Activated T-cell treated with anti-CD3 and anti-CD28 coated beads, Interleukin-2, amount 50 U/mL, for 72 hours (primary cell): Measurements from ENCODE around the gene RPH3AL. TPM values are rescaled to one million over a fixed set of nuclear protein-coding genes. Genes with fewer than 3 reads are reported as not detected.
A peak's percentile ranks its signal among the peaks of the same experiment; 100 is the strongest.

ENCODE experiments used
- ATAC-seq, 2 donors: fragments of 150-1000 bp; cut with Tn5 transposase; replicated peaks in 1 of 2; 2 replicates each; pipeline ENCODE4 v1.10.0; 2021; ENCODE audit warnings: moderate library complexity in 2 of 2, mild to moderate bottlenecking in 1 of 2
- DNase-seq, 2 donors: peaks; one replicate each; pipeline ENCODE4 v3.0.0; 2021 to 2022; ENCODE audit warnings: mixed read lengths in 1 of 2
- H3K27ac Mint-ChIP-seq: one replicate; pipeline ENCODE4 v1.8.0; 2022; ENCODE audit warnings: mild to moderate bottlenecking, moderate library complexity, mixed read lengths
- H3K27me3 Mint-ChIP-seq: one replicate; pipeline ENCODE4 v1.8.0; 2022; ENCODE audit warnings: low read depth, mixed read lengths
- H3K36me3 Mint-ChIP-seq, 2 donors: one replicate each; pipeline ENCODE4 v1.8.0; 2022; ENCODE audit warnings: mixed read lengths in 2 of 2, mild to moderate bottlenecking in 1 of 2; ENCODE audit not compliant: insufficient read depth in 2 of 2
- H3K4me1 Mint-ChIP-seq: one replicate; pipeline ENCODE4 v1.8.0; 2022; ENCODE audit warnings: low read depth, mixed read lengths
- H3K4me3 Mint-ChIP-seq, 2 donors: one replicate each; pipeline ENCODE4 v1.8.0; 2022; ENCODE audit warnings: mild to moderate bottlenecking in 2 of 2, mixed read lengths in 2 of 2, moderate library complexity in 2 of 2
- H3K9me3 Mint-ChIP-seq, 2 donors: one replicate each; pipeline ENCODE4 v1.8.0; 2022; ENCODE audit warnings: mixed read lengths in 2 of 2
- total RNA-seq, 2 donors: library from RNA; stranded (reverse); gene quantifications; one replicate each; pipeline ENCODE4 v1.2.3, GENCODE V29; 2022

RPH3AL gene
- total RNA-seq, 2 donors from 2014 or later: 3.5 to 7.2 TPM

DNA sequence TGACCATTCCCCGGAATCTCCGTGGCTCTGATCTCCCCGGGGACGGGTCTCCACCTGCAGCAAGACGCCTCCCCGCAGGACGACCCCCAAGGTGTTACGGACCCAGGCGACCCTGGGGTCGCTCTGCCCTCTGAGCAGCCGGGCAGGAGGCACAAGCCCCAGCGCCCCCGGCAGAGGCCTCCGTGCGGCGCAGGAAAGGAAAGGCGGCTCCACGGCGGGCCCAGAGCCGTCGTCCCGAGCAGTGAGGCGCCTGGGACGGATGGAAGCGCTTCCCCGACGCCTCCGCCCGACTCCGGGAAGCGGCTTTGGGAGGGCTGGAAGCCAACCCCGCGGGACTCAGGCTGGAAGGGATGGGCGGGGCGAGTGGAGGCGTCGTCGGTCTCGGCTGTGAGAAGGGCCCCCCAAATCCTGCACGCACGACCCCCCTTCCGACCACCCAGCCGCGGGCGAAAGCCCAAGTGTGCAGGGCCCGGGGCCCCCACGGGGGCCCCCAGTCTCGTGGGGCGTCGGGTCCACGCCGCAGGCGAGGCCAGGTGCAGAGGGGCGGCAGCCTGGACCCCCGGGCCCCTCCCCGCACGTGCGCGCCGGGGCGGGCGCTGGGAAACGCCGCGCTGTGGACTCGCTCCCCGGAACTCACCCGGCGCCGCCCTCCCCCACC is 32.7 kb upstream of the RPH3AL start:
- H3K27me3 Mint-ChIP-seq: peaks cover 27% of the 10 kb centered on the region
- peak overlapping the region; percentile 66 to 75 for H3K4me3 Mint-ChIP-seq
- H3K36me3 Mint-ChIP-seq: peaks cover 0 to 1% of the 10 kb centered on the region in 2 donors
- DNase-seq: peak in 1 of 2 donors; percentile 26
- peaks cover 18% of the 10 kb centered on the region for H3K4me1 Mint-ChIP-seq
- H3K9me3 Mint-ChIP-seq: peaks cover 2 to 3% of the 10 kb centered on the region in 2 donors
- no peak overlapping the region for H3K27ac Mint-ChIP-seq
- peak; percentile 24 to 35 for ATAC-seq

DNA sequence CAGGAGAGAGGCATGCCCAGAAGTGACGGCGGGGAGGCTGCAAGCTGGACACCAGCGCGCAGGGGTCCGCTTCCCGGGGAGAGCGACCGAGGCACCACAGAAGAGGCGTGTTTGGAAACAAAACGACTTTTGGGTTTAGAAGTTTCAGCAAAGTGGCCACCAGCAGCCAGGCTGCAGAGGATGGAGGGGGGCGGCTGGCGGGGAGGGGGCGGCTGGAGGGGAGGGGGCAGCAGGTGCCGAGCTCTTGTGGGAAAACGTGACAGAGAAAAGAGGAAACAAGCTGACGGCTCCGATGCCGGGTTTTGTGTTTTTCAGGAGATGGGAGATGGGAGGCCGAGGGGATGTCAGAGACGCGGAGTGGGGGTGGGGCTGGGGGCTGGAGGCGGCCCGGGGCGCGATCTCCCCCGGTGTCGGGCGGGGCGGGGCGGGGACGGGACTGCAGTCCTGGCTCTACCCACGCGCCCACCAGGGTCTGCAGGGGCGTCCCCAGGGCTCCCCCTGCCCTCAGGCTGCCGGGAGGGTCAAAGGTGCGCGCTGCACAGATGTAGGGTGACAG is 32.1 kb upstream of the RPH3AL start:
- DNase-seq (no peak), ATAC-seq (peak in 1 of 2 donors; percentile 4)
- H3K36me3 Mint-ChIP-seq: peaks cover 0 to 1% of the 10 kb centered on the region in 2 donors
- H3K9me3 Mint-ChIP-seq: peaks cover 2 to 3% of the 10 kb centered on the region in 2 donors
- H3K27ac Mint-ChIP-seq: no peak overlapping the region
- peak overlapping the region; percentile 66 to 76 for H3K4me3 Mint-ChIP-seq
- peaks cover 27% of the 10 kb centered on the region for H3K27me3 Mint-ChIP-seq
- peaks cover 18% of the 10 kb centered on the region for H3K4me1 Mint-ChIP-seq

DNA sequence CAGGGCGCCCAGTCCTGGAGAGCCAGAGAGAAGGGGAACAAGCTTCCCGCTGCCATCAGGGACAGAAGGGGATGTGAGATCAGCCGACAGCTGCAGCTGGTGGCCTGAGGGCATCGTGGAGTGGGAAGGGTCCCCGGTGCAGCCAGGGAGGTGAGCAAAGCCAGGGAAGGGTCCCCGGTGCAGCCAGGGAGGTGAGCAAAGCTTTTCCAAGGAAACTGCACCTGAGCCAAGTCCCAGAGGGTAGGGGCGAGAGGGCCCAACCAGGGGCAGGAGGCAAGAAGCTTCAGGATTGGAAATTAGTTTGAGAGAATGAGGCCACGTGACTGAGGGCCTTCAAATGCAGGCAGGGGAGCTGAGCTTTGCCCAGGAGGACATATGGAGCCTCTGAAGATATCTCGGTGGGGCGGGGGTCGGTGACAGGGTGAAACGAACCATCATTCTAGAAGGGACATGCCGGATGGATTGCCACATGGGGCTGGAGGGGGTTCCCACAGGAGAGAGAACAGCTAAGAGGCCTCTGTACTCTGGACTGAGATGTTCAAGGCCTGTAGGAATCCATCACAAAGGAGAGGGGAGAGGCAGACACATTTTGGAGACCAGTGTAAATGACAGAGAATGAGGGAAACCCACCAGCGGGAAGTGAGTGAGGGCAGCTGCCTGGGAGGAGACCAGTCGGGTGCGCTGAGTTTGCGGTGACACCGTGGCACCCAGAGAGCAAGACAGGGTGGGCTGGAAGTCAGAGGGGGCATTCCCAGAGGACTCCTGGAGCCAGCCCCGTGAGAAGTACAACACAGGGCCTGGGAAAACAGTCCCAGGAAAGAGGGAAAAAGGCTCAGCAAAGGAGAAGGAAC is 31.4 kb upstream of the RPH3AL start:
- H3K27me3 Mint-ChIP-seq: peaks cover 27% of the 10 kb centered on the region
- no peak overlapping the region for H3K27ac Mint-ChIP-seq
- H3K36me3 Mint-ChIP-seq: peaks cover 0 to 1% of the 10 kb centered on the region in 2 donors
- H3K9me3 Mint-ChIP-seq: peaks cover 2 to 3% of the 10 kb centered on the region in 2 donors
- peaks cover 18% of the 10 kb centered on the region for H3K4me1 Mint-ChIP-seq
- no peak for DNase-seq
- ATAC-seq: no peak
- peak overlapping the region; percentile 31 to 76 for H3K4me3 Mint-ChIP-seq

DNA sequence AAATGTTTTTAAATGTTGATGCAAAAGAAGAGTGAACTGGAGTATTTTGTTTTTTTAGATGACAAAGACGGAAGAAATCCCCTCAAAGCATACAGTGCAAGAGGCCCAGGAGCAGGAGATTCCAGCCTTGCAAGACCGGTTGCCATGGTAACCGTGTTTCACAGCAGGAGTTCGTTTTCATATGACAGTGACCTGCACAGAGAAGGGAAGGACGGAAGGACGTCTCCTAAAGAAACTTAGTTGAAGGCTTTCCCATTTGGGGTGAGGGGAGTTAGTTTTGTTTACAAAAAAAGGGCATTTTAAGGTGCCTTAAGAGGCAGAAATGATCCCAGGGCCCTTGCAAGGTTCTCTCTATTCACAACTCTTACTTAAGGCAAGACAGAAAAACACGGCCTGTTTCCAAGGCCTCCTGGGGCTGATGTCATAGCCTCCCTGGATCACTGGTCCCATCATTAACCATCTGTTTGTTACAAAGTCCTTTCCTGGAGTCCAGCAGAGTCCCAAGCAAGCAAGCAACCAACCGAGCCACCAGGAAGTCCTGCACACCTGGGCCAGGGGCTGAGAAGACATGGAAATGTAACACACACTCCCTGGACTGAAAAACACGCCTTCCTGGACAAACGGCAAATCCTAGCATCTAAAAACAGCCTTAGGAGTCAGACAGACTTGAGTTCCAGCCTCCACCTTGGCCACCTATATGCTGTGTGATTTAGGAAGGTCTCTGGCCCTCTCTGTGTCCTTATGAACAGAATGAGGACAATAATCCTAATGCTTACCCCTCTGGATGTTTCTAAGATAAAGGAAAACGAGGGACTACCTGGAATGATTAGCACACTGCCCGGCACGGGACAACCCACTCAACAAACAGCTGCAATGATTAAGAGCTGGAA is 30.3 kb upstream of the RPH3AL start:
- Mint-ChIP-seq H3K27ac (no peak overlapping the region), H3K9me3 (peaks cover 2 to 3% of the 10 kb centered on the region in 2 donors), H3K27me3 (peaks cover 26% of the 10 kb centered on the region), H3K4me1 (peaks cover 18% of the 10 kb centered on the region), H3K36me3 (peaks cover 0 to 1% of the 10 kb centered on the region in 2 donors), H3K4me3 (no peak overlapping the region)
- no peak for DNase-seq
- no peak for ATAC-seq

DNA sequence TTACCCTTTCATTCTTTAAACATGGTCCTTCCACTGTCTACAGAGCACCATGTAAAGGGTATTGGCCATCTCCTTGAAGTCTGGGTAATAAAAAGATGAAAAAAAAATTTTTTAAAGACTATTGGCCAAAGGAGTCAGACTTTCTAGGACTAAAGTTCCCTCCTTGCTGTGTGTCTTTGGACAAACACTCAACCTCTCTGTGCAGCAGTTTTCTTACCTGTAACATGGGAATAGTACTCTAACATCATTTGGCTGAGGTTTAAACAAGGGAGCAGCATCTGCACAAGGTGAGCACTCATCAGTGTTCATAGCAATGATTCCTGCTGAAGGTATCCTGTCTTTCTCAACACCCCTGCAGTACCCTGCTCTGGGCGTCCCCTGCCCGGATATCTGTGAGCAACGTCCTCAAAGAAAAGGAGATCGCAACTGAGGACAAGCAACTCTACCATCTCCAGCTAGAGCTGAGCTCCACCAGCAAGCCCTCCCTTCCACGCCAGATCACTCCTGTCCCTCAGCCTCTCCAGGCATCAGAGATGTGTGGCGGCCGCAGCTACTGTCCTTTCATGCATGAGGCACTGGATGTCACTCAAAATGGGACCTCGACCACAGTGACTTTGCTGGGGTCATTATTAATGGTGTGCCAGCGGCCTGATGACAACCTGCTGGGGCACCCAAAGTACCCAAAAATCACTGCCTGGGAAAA is 29.5 kb upstream of the RPH3AL start:
- Mint-ChIP-seq H3K36me3 (peaks cover 0 to 1% of the 10 kb centered on the region in 2 donors), H3K27me3 (peaks cover 20% of the 10 kb centered on the region), H3K9me3 (peaks cover 2 to 3% of the 10 kb centered on the region in 2 donors), H3K4me3 (no peak overlapping the region), H3K27ac (no peak overlapping the region), H3K4me1 (peaks cover 18% of the 10 kb centered on the region)
- DNase-seq (no peak), ATAC-seq (no peak)

DNA sequence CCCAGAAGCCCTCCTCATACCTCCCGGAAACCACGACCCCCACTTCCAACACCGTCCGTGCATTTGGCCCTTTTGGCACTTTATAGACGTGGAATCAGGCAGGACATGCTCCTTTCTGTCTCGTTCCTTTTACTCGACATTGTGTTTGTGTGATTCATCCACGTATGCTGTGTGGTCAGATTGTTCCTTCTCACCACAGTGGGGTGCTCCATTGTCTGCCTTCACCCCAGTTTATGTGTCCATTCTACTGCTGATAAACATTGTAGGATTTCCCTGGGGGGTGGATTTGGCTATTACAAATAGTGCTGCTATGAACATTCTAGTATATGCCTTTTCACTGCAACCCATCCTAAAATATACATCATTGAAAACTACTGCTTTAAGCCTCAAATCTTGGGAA is 28.9 kb upstream of the RPH3AL start:
- no peak overlapping the region for H3K27ac Mint-ChIP-seq
- H3K36me3 Mint-ChIP-seq: no peaks in the 10 kb centered on the region
- peaks cover 15% of the 10 kb centered on the region for H3K27me3 Mint-ChIP-seq
- no peak for ATAC-seq
- peaks cover 14% of the 10 kb centered on the region for H3K4me1 Mint-ChIP-seq
- H3K4me3 Mint-ChIP-seq: no peak overlapping the region
- peaks cover 2 to 3% of the 10 kb centered on the region in 2 donors for H3K9me3 Mint-ChIP-seq
- no peak for DNase-seq

DNA sequence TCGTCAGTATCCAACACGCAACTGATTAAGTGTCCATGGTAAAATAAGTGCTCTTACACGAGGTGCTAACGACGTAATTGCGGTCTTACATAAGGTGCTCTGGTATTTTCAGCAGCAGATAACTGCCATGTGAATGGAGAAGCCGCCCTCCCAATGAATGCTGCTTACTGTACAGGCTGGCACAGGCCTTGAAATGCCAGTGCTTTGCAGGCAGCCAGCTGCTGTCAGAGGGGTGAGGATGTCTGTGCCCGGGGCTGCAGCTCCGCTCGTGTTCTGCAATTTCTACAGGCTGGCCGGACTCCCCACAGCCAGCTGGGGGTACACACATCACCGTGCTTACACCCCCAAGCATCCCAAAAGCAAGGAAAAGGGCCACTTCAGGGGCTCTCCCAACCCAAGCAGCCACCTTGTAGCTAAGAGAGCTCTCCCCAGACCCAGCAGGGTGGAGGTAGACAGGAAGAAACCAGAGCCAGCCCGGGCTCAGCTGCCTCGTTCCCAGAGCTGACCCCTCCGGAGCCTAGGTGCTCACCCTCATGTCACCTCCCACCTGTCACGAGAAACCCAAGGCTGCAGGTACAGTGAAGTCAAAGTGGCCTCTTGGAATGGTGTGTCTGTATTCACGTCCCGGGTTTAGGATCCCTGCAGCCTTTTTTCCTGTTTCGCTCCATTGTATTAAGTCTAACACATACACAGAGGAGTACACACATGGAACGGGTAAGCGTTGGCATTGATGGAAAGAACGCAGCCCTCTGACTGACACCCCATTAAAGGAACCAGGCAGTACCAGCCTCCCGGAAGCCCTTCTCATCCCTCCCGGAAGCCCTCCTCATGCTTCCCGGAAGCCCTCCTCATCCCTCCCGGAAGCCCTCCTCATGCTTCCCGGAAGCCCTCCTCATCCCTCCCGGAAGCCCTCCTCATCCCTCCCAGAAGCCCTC is 27.2 kb upstream of the RPH3AL start:
- Mint-ChIP-seq H3K9me3 (peaks cover 2 to 3% of the 10 kb centered on the region in 2 donors), H3K4me1 (peaks cover 11% of the 10 kb centered on the region), H3K27me3 (peaks cover 14% of the 10 kb centered on the region), H3K27ac (no peak overlapping the region), H3K4me3 (no peak overlapping the region), H3K36me3 (no peaks in the 10 kb centered on the region)
- ATAC-seq: peak in 1 of 2 donors; percentile 43
- DNase-seq: no peak

DNA sequence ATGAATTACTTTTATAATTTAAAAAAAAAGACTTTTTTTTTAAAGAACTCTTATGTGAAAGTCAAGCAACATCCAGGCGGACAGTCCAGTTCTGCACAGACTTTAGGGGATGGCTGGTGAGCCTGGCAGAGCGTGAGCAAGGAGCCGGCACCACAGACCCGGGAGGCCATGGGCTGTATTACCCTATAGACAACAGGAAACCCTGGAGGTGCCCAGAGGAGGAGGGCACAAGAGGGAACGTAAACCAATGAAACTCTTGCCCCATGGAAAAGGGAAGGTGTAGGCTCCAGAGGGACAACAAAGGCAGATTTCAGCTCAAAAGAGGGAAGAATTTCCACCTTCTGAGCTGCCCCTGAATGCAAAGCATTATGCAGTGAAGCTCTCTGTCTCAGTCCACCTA is 25.5 kb upstream of the RPH3AL start:
- Mint-ChIP-seq H3K27me3 (no peaks in the 10 kb centered on the region), H3K36me3 (no peaks in the 10 kb centered on the region), H3K4me1 (peaks cover 5% of the 10 kb centered on the region), H3K4me3 (no peak overlapping the region), H3K27ac (no peak overlapping the region), H3K9me3 (peaks cover 2 to 3% of the 10 kb centered on the region in 2 donors)
- DNase-seq: no peak
- no peak for ATAC-seq

DNA sequence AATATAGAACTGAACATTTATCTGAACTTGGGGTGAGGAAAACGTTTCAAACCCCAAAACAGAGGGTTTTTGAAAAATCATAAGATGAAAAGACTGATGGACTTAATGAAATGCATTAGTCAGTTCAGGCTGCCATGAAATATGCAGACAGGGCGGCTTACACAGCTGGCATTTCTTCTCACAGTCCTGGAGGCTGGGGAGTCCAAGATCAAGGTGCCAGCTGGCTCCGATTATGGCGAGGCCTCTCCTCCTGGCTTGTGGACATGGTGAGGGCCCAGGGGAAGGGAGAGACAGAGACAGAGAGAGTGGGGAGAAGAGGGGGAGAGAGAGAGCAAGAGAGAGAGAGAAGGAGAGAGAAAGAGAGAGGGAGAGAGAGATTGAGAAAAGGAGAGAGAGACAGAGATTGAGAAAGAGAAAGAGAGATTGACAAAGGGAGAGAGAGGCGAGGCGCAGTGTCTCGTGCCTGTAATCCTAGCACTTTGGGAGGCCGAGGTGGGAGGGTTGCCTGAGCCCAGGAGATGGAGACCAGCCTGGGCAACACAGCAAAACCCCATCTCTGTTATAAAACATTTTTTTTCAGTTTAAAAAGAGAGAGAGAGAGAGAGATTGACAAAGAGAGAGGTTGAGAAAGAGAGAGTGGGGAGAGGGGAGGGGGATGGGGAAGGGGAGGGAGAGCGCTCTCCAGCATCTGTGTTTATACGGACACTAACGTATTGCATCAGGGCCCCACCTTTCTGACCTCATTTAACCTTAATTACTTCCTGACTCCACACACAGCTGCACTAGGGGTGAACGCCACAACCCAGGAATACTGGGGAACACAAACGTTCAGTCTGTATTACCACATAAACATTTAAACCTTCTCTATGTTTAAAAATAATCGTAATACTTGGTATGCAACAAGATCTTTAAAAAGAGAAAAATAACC is 24.6 kb upstream of the RPH3AL start:
- peaks cover 5% of the 10 kb centered on the region for H3K4me1 Mint-ChIP-seq
- DNase-seq: no peak
- no peak overlapping the region for H3K27ac Mint-ChIP-seq
- H3K27me3 Mint-ChIP-seq: no peaks in the 10 kb centered on the region
- H3K36me3 Mint-ChIP-seq: no peaks in the 10 kb centered on the region
- no peak overlapping the region for H3K4me3 Mint-ChIP-seq
- ATAC-seq: no peak
- H3K9me3 Mint-ChIP-seq: peaks cover 2 to 3% of the 10 kb centered on the region in 2 donors

DNA sequence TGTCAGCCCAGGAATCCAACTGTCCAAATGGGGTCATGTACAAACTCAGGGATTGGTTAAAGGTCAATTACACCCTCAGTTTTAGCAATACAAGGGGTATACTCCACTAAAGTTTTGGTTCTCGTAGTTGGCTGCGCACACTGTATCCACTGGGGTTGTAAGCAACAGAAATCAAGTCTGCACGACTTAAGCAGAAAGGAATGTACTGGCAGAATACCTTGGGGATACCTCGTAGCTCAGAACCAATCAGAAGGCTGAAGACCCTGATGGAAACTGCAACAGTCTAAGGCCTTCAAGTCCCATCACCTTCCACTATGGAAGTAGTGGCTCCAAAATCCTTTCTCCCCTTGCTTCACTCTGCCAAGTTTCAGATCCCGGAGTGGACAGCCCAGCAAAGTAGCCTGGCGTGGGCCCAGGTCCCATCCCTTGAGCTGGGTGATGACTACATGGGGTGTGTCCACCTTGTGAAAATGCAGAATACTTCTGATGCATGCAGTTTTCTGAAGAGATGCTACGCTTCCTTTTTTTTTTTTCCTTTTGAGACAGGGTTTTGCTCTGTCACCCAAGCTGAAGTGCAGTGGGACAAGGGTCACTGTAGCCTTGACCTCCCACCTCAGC is 21.1 kb upstream of the RPH3AL start:
- Mint-ChIP-seq H3K4me1 (no peaks in the 10 kb centered on the region), H3K36me3 (peaks cover 0 to 3% of the 10 kb centered on the region in 2 donors), H3K27ac (no peak overlapping the region), H3K27me3 (no peaks in the 10 kb centered on the region), H3K4me3 (no peak overlapping the region), H3K9me3 (peaks cover 0 to 2% of the 10 kb centered on the region in 2 donors)
- no peak for ATAC-seq
- DNase-seq: no peak
